HCT116 (cell line): ENCODE results near the gene MAP4K1. TPM values are rescaled to one million over a fixed set of nuclear protein-coding genes. Genes with fewer than 3 reads are reported as not detected.
"Not testable (repeated sequence)": the region's sequence is repeated elsewhere in the genome, so short reads cannot be mapped to it uniquely, and the experiment has no call there.

Experiments
- ATAC-seq: fragments of 200-7000 bp; cut with Tn5 transposase; 2 replicates; pipeline ENCODE4 v1.9.1; 2020; ENCODE audit warnings: mild to moderate bottlenecking, moderate library complexity
- BruUV-seq: library from RNA; stranded (reverse); fragments of 400-500 nt; replicated peaks from 2 replicates; lab custom pipeline; 2021; lab: Mats Ljungman, UMichigan
- CTCF ChIA-PET: fragments of 300-600 bp; sonication (Branson Sonifier 250); formaldehyde crosslinking; loops from one replicate; lab custom pipeline; 2021; ENCODE audit warnings: antibody characterized with exemption; lab: Charles Lee
- POLR2A ChIA-PET: fragments of 300-600, 350-600 bp; sonication (Branson Sonifier 250); formaldehyde crosslinking; loops from one replicate; lab custom pipeline; 2021; ENCODE audit warnings: antibody characterized with exemption; lab: Charles Lee
- RAD21 ChIA-PET, 2 experiments: fragments of 300-600 bp; sonication (Branson Sonifier 250); formaldehyde crosslinking; loops; one replicate each; lab custom pipeline; 2023; ENCODE audit warnings: low total read pairs in 2 of 2; ENCODE audit not compliant: uncharacterized antibody in 2 of 2, unreplicated experiment in 2 of 2, low non-redundant PET in 1 of 2; lab: Charles Lee
- DNase-seq: peaks from one replicate; pipeline ENCODE4 v3.0.0-alpha.2; 2010; ENCODE audit warnings: low read depth, low spot score
- H2AFZ ChIP-seq: fragments of 200-600 bp; shearing (Covaris generic), sonication (generic); 2 replicates; pipeline ENCODE4 v1.6.1; 2017; ENCODE audit warnings: low read depth, mixed run types, mixed read lengths, antibody characterized with exemption, low read length; ENCODE audit not compliant: poor library complexity, severe bottlenecking
- H3K27ac ChIP-seq: 2 replicates; pipeline ENCODE4 v1.5.1; 2012; ENCODE audit warnings: low read depth, low read length
- H3K27me3 ChIP-seq: fragments of 200-600 bp; sonication (generic); 2 replicates; pipeline ENCODE4 v1.6.1; 2016; ENCODE audit warnings: mixed run types, low read length, mixed read lengths; ENCODE audit not compliant: insufficient read depth
- H3K36me3 ChIP-seq, 2 experiments: fragments of 200-500 bp in 1 of 2; fragments of 200-600 bp in 1 of 2; sonication (Bioruptor generic) in 1 of 2; sonication (generic) in 1 of 2; 2 replicates each; pipeline versions ENCODE4 v1.5.1 to v1.6.1; 2014 to 2016; ENCODE audit warnings: low read length in 2 of 2, inconsistent platforms in 1 of 2, mixed read lengths in 1 of 2, mixed run types in 1 of 2; ENCODE audit not compliant: insufficient read depth in 2 of 2, control insufficient read depth in 1 of 2
- H3K4me1 ChIP-seq, 2 experiments: fragments of 200-600 bp in 1 of 2; sonication (generic) in 1 of 2; 2 replicates each; pipeline versions ENCODE4 v1.5.1 to v1.6.1; 2012 to 2017; ENCODE audit warnings: low read length in 2 of 2, inconsistent platforms in 1 of 2, mild to moderate bottlenecking in 1 of 2, mixed read lengths in 1 of 2, mixed run types in 1 of 2, moderate library complexity in 1 of 2; ENCODE audit not compliant: insufficient read depth in 2 of 2, control insufficient read depth in 1 of 2
- H3K4me2 ChIP-seq: fragments of 200-600 bp; sonication (generic); 2 replicates; pipeline ENCODE4 v1.6.1; 2017; ENCODE audit warnings: mixed run types, low read length, mixed read lengths
- H3K4me3 ChIP-seq, 2 experiments: fragments of 200-600 bp in 1 of 2; sonication (generic) in 1 of 2; replicated peaks in 1 of 2; 2 replicates each; pipeline ENCODE4 v1.5.1; 2011 to 2016; ENCODE audit warnings: low read length in 2 of 2, control low read depth in 1 of 2, low read depth in 1 of 2, mild to moderate bottlenecking in 1 of 2, mixed read lengths in 1 of 2, mixed run types in 1 of 2
- H3K79me2 ChIP-seq: fragments of 200-600 bp; sonication (generic); 2 replicates; pipeline ENCODE4 v1.6.1; 2017; ENCODE audit warnings: mild to moderate bottlenecking, mixed run types, low read length, moderate library complexity, mixed read lengths; ENCODE audit not compliant: insufficient read depth
- H3K9ac ChIP-seq: fragments of 200-600 bp; sonication (generic); 2 replicates; pipeline ENCODE4 v1.6.1; 2016; ENCODE audit warnings: low read length, mixed read lengths
- H3K9me2 ChIP-seq: fragments of 200-600 bp; sonication (generic), shearing (Covaris generic); 2 replicates; pipeline ENCODE4 v1.6.1; 2017; ENCODE audit warnings: mixed run types, mild to moderate bottlenecking, moderate library complexity; ENCODE audit not compliant: insufficient read depth
- H3K9me3 ChIP-seq, 2 experiments: fragments of 200-500 bp in 1 of 2; fragments of 200-600 bp in 1 of 2; sonication (Bioruptor generic) in 1 of 2; sonication (generic) in 1 of 2; 2 replicates each; pipeline ENCODE4 v1.6.1; 2014 to 2017; ENCODE audit warnings: low read length in 2 of 2, mixed read lengths in 2 of 2, inconsistent platforms in 1 of 2, low read depth in 1 of 2, mild to moderate bottlenecking in 1 of 2, mixed run types in 1 of 2, moderate library complexity in 1 of 2; ENCODE audit not compliant: control insufficient read depth in 1 of 2, insufficient read depth in 1 of 2
- H4K20me1 ChIP-seq: fragments of 200-600 bp; sonication (generic), shearing (Covaris generic); 2 replicates; pipeline ENCODE4 v1.6.1; 2017; ENCODE audit warnings: mixed run types, mild to moderate bottlenecking, moderate library complexity; ENCODE audit not compliant: insufficient read depth
- CBX3 ChIP-seq: IDR thresholded peaks from 2 replicates; pipeline ENCODE4 v1.6.1; 2012; ENCODE audit warnings: low read depth
- EGR1 ChIP-seq: IDR thresholded peaks from 2 replicates; pipeline ENCODE4 v1.6.1; 2012; ENCODE audit warnings: low read depth
- ELF1 ChIP-seq: IDR thresholded peaks from 2 replicates; pipeline ENCODE4 v1.6.1; 2012; ENCODE audit warnings: low read depth, borderline replicate concordance
- EZH2 ChIP-seq: fragments of 200-600 bp; sonication (generic); IDR thresholded peaks from 2 replicates; pipeline ENCODE4 v1.6.1; 2017; ENCODE audit warnings: antibody characterized with exemption, mixed run types
- EZH2phosphoT487 ChIP-seq: fragments of 200-600 bp; IDR thresholded peaks from 2 replicates; pipeline ENCODE4 v1.6.1; 2018; ENCODE audit warnings: antibody characterized with exemption, borderline replicate concordance
- FOSL1 ChIP-seq: IDR thresholded peaks from 2 replicates; pipeline ENCODE4 v1.6.1; 2012; ENCODE audit warnings: low read depth
- JUND ChIP-seq: IDR thresholded peaks from 2 replicates; pipeline ENCODE4 v1.6.1; 2012
- POLR2A ChIP-seq: IDR thresholded peaks from 2 replicates; pipeline ENCODE4 v1.7.0; 2011; ENCODE audit warnings: borderline replicate concordance; ENCODE audit not compliant: insufficient read depth, insufficient read length; ENCODE audit errors: extremely low read depth
- POLR2AphosphoS5 ChIP-seq: IDR thresholded peaks from 2 replicates; pipeline ENCODE4 v1.6.1; 2011; ENCODE audit warnings: mild to moderate bottlenecking, low read depth, low read length, moderate library complexity
- SP1 ChIP-seq: IDR thresholded peaks from 2 replicates; pipeline ENCODE4 v1.6.1; 2012; ENCODE audit warnings: low read depth
- SRF ChIP-seq: IDR thresholded peaks from 2 replicates; pipeline ENCODE4 v1.6.1; 2012; ENCODE audit warnings: low read depth
- TCF7L2 ChIP-seq: IDR thresholded peaks from 2 replicates; pipeline ENCODE4 v1.7.0; 2011; ENCODE audit warnings: borderline replicate concordance, inconsistent platforms; ENCODE audit not compliant: insufficient read depth, insufficient read length; ENCODE audit errors: extremely low read depth
- ZNF274 ChIP-seq: fragments of 200-500 bp; sonication (Bioruptor generic); IDR thresholded peaks from 2 replicates; pipeline ENCODE4 v1.6.1; 2014; ENCODE audit warnings: mild to moderate bottlenecking, low read depth, low read length, inconsistent platforms
- intact Hi-C: fragments of 100-400 bp; cut with micrococcal nuclease; formaldehyde crosslinking; loops from 2 replicates; pipeline ENCODE4 v1.10.0; 2022
- total RNA-seq: library from RNA; stranded (reverse); gene quantifications from one replicate; pipeline ENCODE4 v1.2.1, GENCODE V29; 2021; ENCODE audit not compliant: unreplicated experiment
- TF ChIP-seq, protein P1 (sequence below): IDR thresholded peaks from 2 replicates; pipeline ENCODE4 v1.6.1; 2011; ENCODE audit warnings: mild to moderate bottlenecking, low read length, moderate library complexity; ENCODE audit not compliant: insufficient replicate concordance; ENCODE audit errors: extremely low read depth
- TF ChIP-seq, protein P2 (sequence below): IDR thresholded peaks from 2 replicates; pipeline ENCODE4 v1.6.1; 2012
- TF ChIP-seq, protein P3 (sequence below): IDR thresholded peaks from 2 replicates; pipeline ENCODE4 v1.6.1; 2012

MAP4K1 gene
- total RNA-seq, 1 experiment from 2014 or later: 9.1 TPM

DNA sequence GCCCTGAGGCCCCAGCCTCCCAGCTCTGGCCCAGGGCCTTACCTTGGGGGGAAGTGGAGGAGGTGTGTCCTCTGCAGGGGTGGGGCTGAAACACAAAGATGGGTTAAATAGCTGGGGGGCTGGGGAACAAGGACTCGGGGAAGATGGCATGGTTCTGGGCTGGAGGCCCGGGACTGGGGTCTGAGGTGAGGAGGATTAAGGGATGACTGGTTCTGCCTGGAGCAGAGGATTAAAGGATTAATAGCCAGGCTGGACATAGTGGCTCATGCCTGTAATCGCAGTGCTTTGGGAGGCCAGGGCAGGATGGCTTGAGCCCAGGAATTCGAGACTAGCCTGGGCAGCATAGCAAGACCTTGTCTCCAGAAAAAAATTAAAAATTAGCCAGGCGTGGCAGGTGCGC, 11.6 kb downstream of the MAP4K1 start:
- no TSS peak for BruUV-seq
- Histone ChIP-seq H4K20me1 (no peaks in the 10 kb centered on the region), H2AFZ (no peak overlapping the region), H3K4me3 (no peak overlapping the region), H3K4me1 (no peaks in the 10 kb centered on the region; a peak in 1 of 4 replicates), H3K4me2 (no peak overlapping the region), H3K9me3 (no peaks in the 10 kb centered on the region), H3K27me3 (no peaks in the 10 kb centered on the region), H3K79me2 (no peaks in the 10 kb centered on the region), H3K36me3 (no peaks in the 10 kb centered on the region), H3K9ac (no peak overlapping the region), H3K27ac (no peak overlapping the region), H3K9me2 (no peaks in the 10 kb centered on the region)
- TF ChIP-seq ELF1 (no peak), TCF7L2 (no peak), EZH2 (no peak), SP1 (no peak), JUND (no peak), SRF (no peak), CBX3 (no peak), POLR2AphosphoS5 (no peak), EZH2phosphoT487 (no peak), ZNF274 (no peak), POLR2A (no peak), FOSL1 (no peak), EGR1 (no peak)
- TF ChIP-seq, protein P1, sequence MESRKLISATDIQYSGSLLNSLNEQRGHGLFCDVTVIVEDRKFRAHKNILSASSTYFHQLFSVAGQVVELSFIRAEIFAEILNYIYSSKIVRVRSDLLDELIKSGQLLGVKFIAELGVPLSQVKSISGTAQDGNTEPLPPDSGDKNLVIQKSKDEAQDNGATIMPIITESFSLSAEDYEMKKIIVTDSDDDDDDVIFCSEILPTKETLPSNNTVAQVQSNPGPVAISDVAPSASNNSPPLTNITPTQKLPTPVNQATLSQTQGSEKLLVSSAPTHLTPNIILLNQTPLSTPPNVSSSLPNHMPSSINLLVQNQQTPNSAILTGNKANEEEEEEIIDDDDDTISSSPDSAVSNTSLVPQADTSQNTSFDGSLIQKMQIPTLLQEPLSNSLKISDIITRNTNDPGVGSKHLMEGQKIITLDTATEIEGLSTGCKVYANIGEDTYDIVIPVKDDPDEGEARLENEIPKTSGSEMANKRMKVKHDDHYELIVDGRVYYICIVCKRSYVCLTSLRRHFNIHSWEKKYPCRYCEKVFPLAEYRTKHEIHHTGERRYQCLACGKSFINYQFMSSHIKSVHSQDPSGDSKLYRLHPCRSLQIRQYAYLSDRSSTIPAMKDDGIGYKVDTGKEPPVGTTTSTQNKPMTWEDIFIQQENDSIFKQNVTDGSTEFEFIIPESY: no peak
- TF ChIP-seq, protein P2, sequence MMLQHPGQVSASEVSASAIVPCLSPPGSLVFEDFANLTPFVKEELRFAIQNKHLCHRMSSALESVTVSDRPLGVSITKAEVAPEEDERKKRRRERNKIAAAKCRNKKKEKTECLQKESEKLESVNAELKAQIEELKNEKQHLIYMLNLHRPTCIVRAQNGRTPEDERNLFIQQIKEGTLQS: no peak
- TF ChIP-seq, protein P3, sequence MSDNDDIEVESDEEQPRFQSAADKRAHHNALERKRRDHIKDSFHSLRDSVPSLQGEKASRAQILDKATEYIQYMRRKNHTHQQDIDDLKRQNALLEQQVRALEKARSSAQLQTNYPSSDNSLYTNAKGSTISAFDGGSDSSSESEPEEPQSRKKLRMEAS: no peak
- ATAC-seq: no peak
- RAD21 ChIA-PET: no interaction called here
- CTCF ChIA-PET: no interaction called here
- no peak for DNase-seq
- POLR2A ChIA-PET: no interaction called here
- intact Hi-C loops: no loop called here

DNA sequence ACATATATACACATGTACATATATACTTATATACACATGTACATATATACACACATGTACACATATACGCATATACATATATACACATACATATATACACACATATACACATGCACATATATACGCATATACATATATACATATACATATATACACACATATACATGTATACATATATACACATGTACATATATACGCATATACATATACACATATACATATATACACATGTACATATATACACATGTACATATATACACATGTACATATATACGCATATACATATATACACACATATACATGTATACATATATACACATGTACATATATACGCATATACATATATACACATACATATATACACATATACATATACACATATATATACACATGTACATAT, 14.9 kb downstream of the MAP4K1 start:
- H2AFZ ChIP-seq, H3K9me3 ChIP-seq, H3K36me3 ChIP-seq, CTCF ChIA-PET, intact Hi-C loops, H3K79me2 ChIP-seq, H3K9me2 ChIP-seq, H3K4me3 ChIP-seq, RAD21 ChIA-PET, H3K27me3 ChIP-seq, H3K9ac ChIP-seq, H3K4me2 ChIP-seq, DNase-seq, BruUV-seq, H3K27ac ChIP-seq, ATAC-seq, H3K4me1 ChIP-seq, POLR2A ChIA-PET, H4K20me1 ChIP-seq: not testable (repeated sequence)
